WTC11 (cell line): ENCODE results near the gene FGF5. TPM values are rescaled to one million over a fixed set of nuclear protein-coding genes. Genes with fewer than 3 reads are reported as not detected.
A peak's percentile ranks its signal among the peaks of the same experiment; 100 is the strongest.

Experiments used
- ATAC-seq: fragments of 200-7000 bp; cut with Tn5 transposase; 2 replicates; pipeline ENCODE4 v1.10.0; 2021; ENCODE audit warnings: mild to moderate bottlenecking, moderate library complexity
- CTCF ChIA-PET: fragments of 300-600 bp; sonication (Branson Sonifier 250); formaldehyde crosslinking; loops from one replicate; lab custom pipeline; 2021; ENCODE audit warnings: antibody characterized with exemption; lab: Charles Lee
- POLR2A ChIA-PET: fragments of 350-600 bp; sonication (Branson Sonifier 250); formaldehyde crosslinking; loops from one replicate; lab custom pipeline; 2021; ENCODE audit warnings: antibody characterized with exemption; lab: Charles Lee
- DNase-seq: peaks from one replicate; pipeline ENCODE4 v3.0.0; 2021; ENCODE audit warnings: low spot score
- H3K27ac Mint-ChIP-seq: 2 replicates; pipeline ENCODE4 v1.8.0; 2021; ENCODE audit warnings: mixed read lengths
- H3K27me3 Mint-ChIP-seq: 2 replicates; pipeline ENCODE4 v1.8.0; 2021; ENCODE audit warnings: low read depth, mild to moderate bottlenecking, moderate library complexity, mixed read lengths
- H3K36me3 Mint-ChIP-seq: 2 replicates; pipeline ENCODE4 v1.8.0; 2021; ENCODE audit warnings: mixed read lengths
- H3K4me1 Mint-ChIP-seq: 2 replicates; pipeline ENCODE4 v1.8.0; 2022; ENCODE audit warnings: mixed read lengths
- H3K4me3 Mint-ChIP-seq: 2 replicates; pipeline ENCODE4 v1.8.0; 2021; ENCODE audit warnings: mild to moderate bottlenecking, moderate library complexity, mixed read lengths
- H3K9me3 Mint-ChIP-seq: 2 replicates; pipeline ENCODE4 v1.8.0; 2021; ENCODE audit warnings: mixed read lengths
- ATF6 ChIP-seq: sonication (generic); formaldehyde crosslinking; IDR thresholded peaks from 2 replicates; pipeline ENCODE4 v1.8.1; 2023; ENCODE audit warnings: mild to moderate bottlenecking, missing genetic modification reagents
- CBFB ChIP-seq: sonication (generic); formaldehyde crosslinking; IDR thresholded peaks from 2 replicates; pipeline ENCODE4 v1.8.1; 2022; ENCODE audit warnings: mild to moderate bottlenecking, low read depth, missing genetic modification reagents
- ELF4 ChIP-seq: sonication (generic); formaldehyde crosslinking; IDR thresholded peaks from 2 replicates; pipeline ENCODE4 v1.8.1; 2022; ENCODE audit warnings: low read depth, mild to moderate bottlenecking, moderate library complexity, missing genetic modification reagents
- ETV6 ChIP-seq: sonication (generic); formaldehyde crosslinking; IDR thresholded peaks from 2 replicates; pipeline ENCODE4 v1.8.1; 2022; ENCODE audit warnings: mild to moderate bottlenecking, missing genetic modification reagents
- GRHL2 ChIP-seq: fragments of 250-450 bp; sonication (Bioruptor Pico); IDR thresholded peaks from 2 replicates; pipeline ENCODE4 v1.8.0; 2022; ENCODE audit warnings: mild to moderate bottlenecking, moderate library complexity; ENCODE audit not compliant: insufficient replicate concordance, severe bottlenecking
- HMGA2 ChIP-seq: fragments of 250-450 bp; sonication (Bioruptor Pico); IDR thresholded peaks from 2 replicates; pipeline ENCODE4 v1.4.0; 2021; ENCODE audit warnings: mild to moderate bottlenecking, moderate library complexity
- IRF1 ChIP-seq: sonication (generic); formaldehyde crosslinking; IDR thresholded peaks from 2 replicates; pipeline ENCODE4 v1.8.0; 2023; ENCODE audit warnings: missing genetic modification reagents
- JAZF1 ChIP-seq: fragments of 250-450 bp; sonication (Bioruptor Pico); IDR thresholded peaks from 2 replicates; pipeline ENCODE4 v1.9.0; 2021; ENCODE audit warnings: moderate library complexity, mild to moderate bottlenecking, inconsistent platforms
- OVOL2 ChIP-seq: fragments of 250-450 bp; sonication (Bioruptor Pico); IDR thresholded peaks from 2 replicates; pipeline ENCODE4 v1.9.0; 2021; ENCODE audit warnings: mild to moderate bottlenecking, borderline replicate concordance
- SMAD3 ChIP-seq: sonication (generic); formaldehyde crosslinking; IDR thresholded peaks from 2 replicates; pipeline ENCODE4 v1.8.0; 2022; ENCODE audit warnings: missing genetic modification reagents, mild to moderate bottlenecking, borderline replicate concordance
- TCF7 ChIP-seq: sonication (generic); formaldehyde crosslinking; IDR thresholded peaks from 2 replicates; pipeline ENCODE4 v1.8.0; 2022; ENCODE audit warnings: mild to moderate bottlenecking, low read depth, missing genetic modification reagents, moderate library complexity
- TEAD1 ChIP-seq: sonication (generic); formaldehyde crosslinking; IDR thresholded peaks from 2 replicates; pipeline ENCODE4 v1.8.0; 2022; ENCODE audit warnings: mild to moderate bottlenecking, missing genetic modification reagents
- USF2 ChIP-seq: sonication (generic); formaldehyde crosslinking; IDR thresholded peaks from 2 replicates; pipeline ENCODE4 v1.8.1; 2023; ENCODE audit warnings: mild to moderate bottlenecking, missing genetic modification reagents, moderate library complexity
- ZMAT4 ChIP-seq: fragments of 250-450 bp; sonication (Bioruptor Pico); IDR thresholded peaks from 2 replicates; pipeline ENCODE4 v1.9.0; 2021; ENCODE audit warnings: mild to moderate bottlenecking
- ZNF219 ChIP-seq: sonication (generic); formaldehyde crosslinking; IDR thresholded peaks from 2 replicates; pipeline ENCODE4 v1.8.0; 2023; ENCODE audit warnings: missing genetic modification reagents, mild to moderate bottlenecking, borderline replicate concordance
- ZNF263 ChIP-seq: sonication (generic); formaldehyde crosslinking; IDR thresholded peaks from 2 replicates; pipeline ENCODE4 v1.8.1; 2022; ENCODE audit warnings: low read depth, mild to moderate bottlenecking, moderate library complexity, missing genetic modification reagents
- ZNF416 ChIP-seq: fragments of 250-450 bp; sonication (Bioruptor Pico); IDR thresholded peaks from 2 replicates; pipeline ENCODE4 v1.9.0; 2021; ENCODE audit warnings: mild to moderate bottlenecking, inconsistent platforms
- ZNF423 ChIP-seq: fragments of 250-450 bp; sonication (Bioruptor Pico); IDR thresholded peaks from 2 replicates; pipeline ENCODE4 v2.1.2; 2022; ENCODE audit warnings: mild to moderate bottlenecking, moderate library complexity
- ZNF425 ChIP-seq: fragments of 250-450 bp; sonication (Bioruptor Pico); conservative IDR thresholded peaks from 2 replicates; pipeline ENCODE4 v1.9.0; 2021; ENCODE audit warnings: mild to moderate bottlenecking
- total RNA-seq: library from RNA; stranded (reverse); gene quantifications from 3 replicates; pipeline ENCODE4 v1.2.3, GENCODE V29; 2021

The FGF5 gene
- total RNA-seq, 1 experiment from 2014 or later, result not detected

- no peak overlapping the region for H3K27ac Mint-ChIP-seq
- TF ChIP-seq SMAD3, result no peak
- no peak for TF ChIP-seq TEAD1 (CRISPR knock-in tag)
- peaks cover 29% of the 10 kb centered on the region for H3K27me3 Mint-ChIP-seq
- ATAC-seq (no peak), DNase-seq (no peak)
- ChIA-PET POLR2A (no interaction called here), CTCF (interaction anchor here (2.4 to 2.9 kb wide), 3 partner anchors 12 to 132 kb away, joined by 9 to 19 read pairs (median 15); partner anchors contain the start of gene FGF5)
- no peaks in the 10 kb centered on the region for H3K9me3 Mint-ChIP-seq
- no peaks in the 10 kb centered on the region for H3K36me3 Mint-ChIP-seq
- no peak overlapping the region for H3K4me3 Mint-ChIP-seq
- H3K4me1 Mint-ChIP-seq, result peaks cover 8% of the 10 kb centered on the region
Measured at GRCh38 chr4:80334568-80334967, 68.1 kb downstream of the FGF5 start.

- TF ChIP-seq TCF7 (CRISPR knock-in tag) (no peak), ETV6 (no peak), JAZF1 (CRISPR knock-in tag) (no peak), ZNF219 (CRISPR knock-in tag) (no peak), ZNF425 (CRISPR knock-in tag) (no peak), IRF1 (no peak), ZNF423 (no peak), OVOL2 (CRISPR knock-in tag) (no peak), ZMAT4 (CRISPR knock-in tag) (no peak), ZNF416 (CRISPR knock-in tag) (no peak), ZNF263 (no peak), TEAD1 (CRISPR knock-in tag) (no peak), USF2 (CRISPR knock-in tag) (no peak), GRHL2 (CRISPR knock-in tag) (no peak), ELF4 (CRISPR knock-in tag) (no peak), HMGA2 (CRISPR knock-in tag) (no peak), ATF6 (CRISPR knock-in tag) (no peak), CBFB (CRISPR knock-in tag) (no peak)
- peak overlapping the region; percentile 80 for H3K4me3 Mint-ChIP-seq
- ATAC-seq (no peak), DNase-seq (no peak)
- no peaks in the 10 kb centered on the region for H3K9me3 Mint-ChIP-seq
- ChIA-PET POLR2A (no interaction called here), CTCF (interaction anchor here (0.6 to 2.9 kb wide), 17 partner anchors 9 to 1378 kb away, joined by 3 to 19 read pairs (median 5); partner anchors contain the start of gene FGF5)
- H3K4me1 Mint-ChIP-seq, result peaks cover 8% of the 10 kb centered on the region
- H3K36me3 Mint-ChIP-seq, result no peaks in the 10 kb centered on the region
- H3K27me3 Mint-ChIP-seq, result peaks cover 29% of the 10 kb centered on the region
- H3K27ac Mint-ChIP-seq, result no peak overlapping the region
Measured at GRCh38 chr4:80335226-80335553, 68.7 kb downstream of the FGF5 start.
